Measurements from ENCODE around the gene KAT7.

Gene KAT7

DNA sequence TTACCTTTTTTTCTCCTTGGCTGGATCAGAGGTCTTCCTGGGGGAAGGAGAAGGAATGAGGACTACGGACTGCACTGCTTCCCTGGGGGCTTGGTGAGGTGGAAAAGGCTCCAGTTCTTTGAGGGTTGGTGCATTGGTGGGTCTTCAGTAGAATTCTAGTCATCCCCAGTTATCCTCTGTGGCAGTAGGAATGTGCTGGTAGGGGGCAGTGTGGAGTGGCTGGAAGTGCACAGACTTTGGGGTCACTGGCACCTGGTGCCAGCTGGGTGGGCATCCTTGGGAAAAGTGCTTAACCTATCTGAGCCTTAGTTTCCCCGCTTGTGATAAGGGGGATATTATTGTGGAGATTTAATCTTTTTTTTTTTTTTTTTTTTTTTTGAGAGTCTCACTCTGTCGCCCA is 53.1 kb downstream of the KAT7 start:
- no peak for DNase-seq (ENCODE audit: low read depth in 1 of 2, low spot score in 1 of 2)

GRCh38 chr17:49842371-49842770 is 53.9 kb downstream of the KAT7 start:
- DNase-seq (ENCODE audit: low read depth in 1 of 2, low spot score in 1 of 2), result no peak

DNA sequence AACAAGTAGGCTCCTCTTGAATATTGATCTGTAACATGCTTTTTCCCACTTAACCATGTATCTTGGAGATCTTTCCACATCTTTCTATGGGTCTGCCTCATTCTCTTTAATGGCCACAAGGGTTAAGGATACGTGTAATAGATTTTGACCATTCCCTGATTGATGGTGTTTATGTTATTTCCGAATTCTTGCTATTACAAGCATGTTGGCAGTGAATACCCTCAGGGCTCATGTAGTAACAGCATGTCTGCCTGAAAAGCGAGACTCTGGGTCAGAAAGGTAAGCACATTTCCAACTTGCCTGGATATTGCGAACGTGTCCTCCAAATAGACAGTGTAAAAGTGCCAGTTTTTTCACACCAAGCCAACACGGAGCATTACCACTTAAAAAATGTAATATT is 54.4 kb downstream of the KAT7 start:
- no peak for DNase-seq (ENCODE audit: low read depth in 1 of 2, low spot score in 1 of 2)

DNA sequence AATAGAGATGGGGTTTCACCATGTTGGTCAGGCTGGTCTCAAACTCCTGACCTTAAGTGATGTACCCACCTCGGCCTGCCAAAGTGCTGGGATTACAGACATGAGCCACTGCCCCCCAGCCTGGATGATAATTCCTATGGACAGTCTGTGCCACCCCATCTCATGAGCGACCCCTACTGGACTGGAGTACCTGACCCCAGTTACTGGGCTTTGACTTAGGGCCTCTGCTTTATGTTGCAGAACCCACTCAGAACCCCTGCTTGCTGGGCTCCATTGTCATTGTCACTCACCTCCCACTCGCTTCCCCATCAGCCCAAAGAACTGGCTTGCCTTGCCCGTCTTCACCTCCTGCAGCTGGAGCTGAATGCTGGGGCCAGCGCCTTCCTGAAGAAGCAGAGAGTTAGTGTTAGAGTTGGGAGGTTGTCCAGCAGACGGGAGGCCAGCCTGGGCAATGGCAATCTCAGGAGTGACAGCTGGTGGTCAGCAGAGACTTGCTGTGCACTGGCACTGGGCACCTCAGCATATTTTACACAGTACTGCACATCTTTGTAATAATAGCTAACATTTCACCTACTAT is 55.4 kb downstream of the KAT7 start:
- DNase-seq (ENCODE audit: low read depth in 1 of 2, low spot score in 1 of 2), result no peak

GRCh38 chr17:49845321-49845720 is 56.8 kb downstream of the KAT7 start:
- DNase-seq (ENCODE audit: low read depth in 1 of 2, low spot score in 1 of 2), result no peak

GRCh38 chr17:49846938-49847712 is 58.6 kb downstream of the KAT7 start:
- no peak for DNase-seq (ENCODE audit: low read depth in 1 of 2, low spot score in 1 of 2)

GRCh38 chr17:49848019-49848473 is 59.6 kb downstream of the KAT7 start, which contains the start of gene TAC4:
TSS of gene TAC4 (minus strand) at chr17:49848069. CDS start at chr17:49848017, 52 bp downstream.
- no peak for DNase-seq (ENCODE audit: low read depth in 1 of 2, low spot score in 1 of 2)

- DNase-seq (ENCODE audit: low read depth in 1 of 2, low spot score in 1 of 2), result no peak
Observed at GRCh38 chr17:49848739-49849138, 60.3 kb downstream of the KAT7 start.

DNA sequence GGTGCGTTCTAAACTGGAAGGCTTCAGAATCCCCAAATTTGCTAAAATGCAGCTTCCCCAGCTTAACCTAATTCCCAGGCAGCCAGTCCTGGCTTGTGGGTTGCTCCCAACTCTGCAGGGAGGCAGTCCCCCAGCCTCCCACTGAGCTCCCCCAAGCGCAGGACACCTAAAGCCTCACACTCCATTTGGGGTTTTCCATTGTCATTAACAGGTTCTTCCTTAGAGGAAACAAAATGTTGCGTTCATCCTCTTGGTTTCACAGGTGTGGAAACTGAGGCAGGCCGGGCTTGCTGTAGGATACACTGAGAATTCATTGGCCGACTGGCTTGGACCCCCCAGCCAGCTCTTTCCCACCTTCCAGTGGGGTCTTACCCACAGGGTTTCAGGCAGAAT is 61.7 kb downstream of the KAT7 start:
- no peak for DNase-seq (ENCODE audit: low read depth in 1 of 2, low spot score in 1 of 2)

GRCh38 chr17:49850772-49851386 is 62.4 kb downstream of the KAT7 start:
- DNase-seq (ENCODE audit: low read depth in 1 of 2, low spot score in 1 of 2), result no peak

DNA sequence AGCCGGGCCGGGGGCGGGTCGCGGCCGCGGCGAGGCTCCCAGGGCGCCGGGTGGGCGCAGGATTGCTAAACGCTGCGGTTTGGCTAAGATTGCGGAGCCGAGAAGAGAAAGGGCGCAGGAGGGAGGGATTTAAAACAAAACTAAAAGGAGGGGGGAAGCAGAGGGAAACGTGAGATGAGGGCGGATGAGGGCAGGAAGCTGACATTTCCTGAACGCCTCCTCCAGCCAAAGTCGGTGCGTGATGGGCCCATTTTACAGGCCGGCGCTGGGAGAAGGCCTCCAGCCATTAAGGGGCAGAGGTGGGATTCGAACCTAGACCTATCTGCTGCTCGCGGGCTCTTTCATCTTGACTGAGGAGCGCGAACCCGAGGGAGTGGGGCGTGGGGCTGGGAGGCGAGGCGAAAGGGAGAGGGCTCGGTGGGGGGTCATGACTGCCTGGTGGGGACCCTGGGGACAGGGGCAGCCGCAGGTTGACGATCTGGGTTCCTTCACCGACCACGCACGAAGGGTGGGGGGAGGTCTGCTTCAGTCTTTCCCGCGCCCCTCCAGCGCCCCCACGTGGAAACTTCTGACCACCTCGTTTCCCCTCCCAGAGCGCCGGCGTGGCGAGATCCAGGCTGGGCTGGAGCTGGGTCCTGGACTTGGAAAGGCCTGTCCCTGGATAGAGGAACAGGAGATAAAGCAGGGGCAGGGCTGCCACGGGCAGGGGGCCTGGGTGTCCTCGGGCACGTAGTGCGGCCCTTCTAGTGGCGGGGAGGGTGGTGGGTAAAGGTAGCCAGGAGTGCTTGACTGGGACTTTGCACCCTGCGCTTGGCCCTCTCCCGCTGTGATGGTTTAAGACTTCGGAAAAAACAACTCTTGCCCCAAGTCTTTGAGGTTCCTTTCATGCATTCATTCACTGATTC is 63.2 kb downstream of the KAT7 start:
- peak; percentile 50 to 52 for DNase-seq (ENCODE audit: low read depth in 1 of 2, low spot score in 1 of 2)

GRCh38 chr17:49853470-49854015 is 65.1 kb downstream of the KAT7 start:
- DNase-seq (ENCODE audit: low read depth in 1 of 2, low spot score in 1 of 2), result no peak

DNA sequence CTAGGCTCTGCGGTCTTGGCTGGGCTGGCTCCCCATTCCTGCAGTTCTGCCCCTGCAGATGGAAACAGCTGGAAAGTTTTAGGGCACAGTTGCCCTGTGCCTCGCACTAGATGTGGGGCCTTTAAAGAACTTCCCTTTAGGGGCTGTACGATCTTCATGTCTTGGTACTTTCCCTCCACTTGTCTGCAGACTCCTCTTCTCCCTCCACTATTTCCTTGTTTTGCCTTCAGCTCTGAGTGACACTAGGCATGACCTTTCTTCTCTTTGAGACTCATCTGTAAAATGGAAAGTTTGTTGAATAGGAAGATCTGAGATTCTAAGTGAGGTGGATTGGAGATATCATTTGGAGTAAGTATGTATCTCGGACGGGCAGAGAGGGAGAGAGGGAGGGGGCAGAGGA is 65.6 kb downstream of the KAT7 start:
- no peak for DNase-seq (ENCODE audit: low read depth in 1 of 2, low spot score in 1 of 2)

DNA sequence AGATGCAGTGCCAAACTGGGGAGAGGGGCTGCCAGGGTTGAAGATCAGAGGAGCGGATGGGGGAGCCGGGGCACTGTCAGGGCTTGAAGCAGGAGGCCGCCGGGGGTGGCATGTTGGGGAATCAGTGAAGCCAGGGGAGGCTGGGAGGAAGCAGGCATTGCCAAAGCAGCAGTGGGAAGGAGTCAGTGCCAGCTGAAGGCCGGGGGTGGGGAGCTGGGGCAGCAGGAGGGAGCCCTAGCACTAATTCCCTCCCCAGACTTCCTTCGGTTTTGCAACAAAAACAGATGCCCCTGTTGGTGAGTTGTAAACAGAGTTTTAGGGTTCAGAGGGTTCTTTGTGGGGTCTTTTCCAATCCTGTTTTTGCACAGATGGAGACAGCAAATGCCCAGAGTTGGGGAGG is 70.3 kb downstream of the KAT7 start:
- no peak for DNase-seq (ENCODE audit: low read depth in 1 of 2, low spot score in 1 of 2)

DNA sequence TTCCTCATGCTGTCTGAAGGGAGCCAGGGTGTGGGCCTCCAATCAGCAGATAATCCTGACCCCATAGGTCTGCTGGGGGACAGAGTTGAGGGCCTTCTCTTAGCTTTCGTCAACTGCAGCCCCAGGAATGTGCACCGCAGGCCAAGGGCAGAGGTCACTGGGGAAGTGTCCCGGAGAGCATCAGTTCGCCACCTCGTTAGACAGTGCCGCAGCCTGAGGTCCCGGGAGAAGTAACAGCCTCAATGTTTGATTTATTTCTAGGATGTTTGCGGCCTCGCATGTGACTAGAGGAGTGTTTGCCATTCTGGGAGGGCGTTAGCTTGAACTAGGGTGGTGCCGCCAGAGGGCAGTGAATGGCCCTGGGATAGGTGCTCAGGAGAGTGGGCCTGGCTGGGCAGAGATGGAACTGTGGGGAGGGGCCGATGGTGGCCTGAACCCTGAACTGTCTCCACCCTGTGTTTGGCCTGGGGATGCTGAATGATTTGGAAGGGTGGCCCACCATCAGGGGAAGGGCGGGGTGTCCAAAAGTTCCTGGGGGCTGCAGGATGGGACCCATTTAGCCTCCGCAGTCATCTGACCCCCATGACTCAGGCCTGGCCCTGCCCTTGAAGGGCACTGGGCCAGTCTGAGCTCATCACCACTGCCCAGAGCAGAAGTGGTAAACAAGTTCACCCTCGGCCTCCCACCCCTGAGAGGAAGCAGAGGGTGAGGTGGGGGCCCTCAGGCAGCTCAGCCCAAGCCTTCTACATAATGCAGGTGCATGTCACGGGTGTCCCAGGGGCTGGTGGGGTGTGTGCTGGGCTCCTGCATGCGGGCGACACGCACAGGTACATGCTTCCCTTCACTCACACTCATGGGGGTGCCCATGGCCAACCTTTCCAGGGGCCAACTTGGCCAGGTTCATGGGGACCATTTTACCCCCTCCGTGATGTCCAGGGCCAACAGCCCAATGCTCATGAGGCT is 71.8 kb downstream of the KAT7 start:
- no peak for DNase-seq (ENCODE audit: low read depth in 1 of 2, low spot score in 1 of 2)

- peak in 1 of 2 donors; percentile 24 for DNase-seq (ENCODE audit: low read depth in 1 of 2, low spot score in 1 of 2)
Observed at GRCh38 chr17:49861150-49861884, 72.8 kb downstream of the KAT7 start.

- no peak for DNase-seq (ENCODE audit: low read depth in 1 of 2, low spot score in 1 of 2)
Observed at GRCh38 chr17:49862781-49863331, 74.4 kb downstream of the KAT7 start.

DNA sequence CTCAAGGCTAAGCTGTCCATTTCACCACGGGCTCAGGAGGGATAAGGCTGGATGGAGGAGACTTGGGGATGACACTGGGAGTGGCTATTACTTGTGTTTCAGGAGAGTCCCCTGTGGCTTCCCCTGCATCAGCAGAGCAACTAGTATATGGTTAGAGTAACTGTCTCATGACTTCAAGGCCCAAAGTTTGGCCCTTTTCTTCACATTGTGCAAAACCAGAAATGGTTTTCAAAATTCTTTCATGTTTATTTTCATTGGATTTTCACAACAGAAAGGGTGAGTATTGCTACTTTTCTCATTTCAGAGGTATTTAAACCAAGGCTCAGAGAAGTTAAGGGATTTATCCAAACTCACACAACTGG is 77.5 kb downstream of the KAT7 start:
- DNase-seq (ENCODE audit: low read depth in 1 of 2, low spot score in 1 of 2), result no peak

GRCh38 chr17:49866882-49867413 is 78.5 kb downstream of the KAT7 start:
- DNase-seq (ENCODE audit: low read depth in 1 of 2, low spot score in 1 of 2), result no peak
